GM12891 (cell line): ENCODE results near the gene SPATA4.

Experiments
- PAX5 ChIP-seq: IDR thresholded peaks from 2 replicates; pipeline ENCODE4 v1.6.1; 2011; ENCODE audit warnings: low read length, moderate library complexity, mild to moderate bottlenecking; ENCODE audit not compliant: insufficient read depth, severe bottlenecking
- POLR2A ChIP-seq: IDR thresholded peaks from 2 replicates; pipeline ENCODE4 v1.6.1; 2011; ENCODE audit warnings: low read depth, low read length, control low read depth
- POLR2AphosphoS5 ChIP-seq: IDR thresholded peaks from 2 replicates; pipeline ENCODE4 v1.6.1; 2011; ENCODE audit warnings: low read depth, low read length, control low read depth
- POU2F2 ChIP-seq: IDR thresholded peaks from 2 replicates; pipeline ENCODE4 v1.6.1; 2011; ENCODE audit warnings: low read depth, mild to moderate bottlenecking, control low read depth, low read length, moderate library complexity
- SPI1 ChIP-seq: IDR thresholded peaks from 2 replicates; pipeline ENCODE4 v1.6.1; 2011; ENCODE audit warnings: low read depth, low read length, control low read depth
- TAF1 ChIP-seq: IDR thresholded peaks from 2 replicates; pipeline ENCODE4 v1.6.1; 2011; ENCODE audit warnings: low read depth, low read length, control low read depth

GRCh38 chr4:176191974-176192373, 3.4 kb downstream of the SPATA4 start:
- TF ChIP-seq POLR2A: no peak
- no peak for TF ChIP-seq TAF1
- TF ChIP-seq POLR2AphosphoS5: no peak
- TF ChIP-seq PAX5: no peak
- no peak for TF ChIP-seq SPI1
- TF ChIP-seq POU2F2: no peak
